ENCODE results near the gene SLC10A1. TPM values are rescaled to one million over a fixed set of nuclear protein-coding genes. Genes with fewer than 3 reads are reported as not detected.
A peak's percentile ranks its signal among the peaks of the same experiment; 100 is the strongest.
"Not testable (repeated sequence)": the region's sequence is repeated elsewhere in the genome, so short reads cannot be mapped to it uniquely, and the experiment has no call there.

Gene SLC10A1
- polyA plus RNA-seq, 1 donor: 0.13 TPM

GRCh38 chr14:69755296-69755695, 41.7 kb downstream of the SLC10A1 start:
- no peaks in the 10 kb centered on the region for H3K27me3 ChIP-seq (ENCODE audit: control insufficient read depth, insufficient read depth, low read length)
- peaks cover 35% of the 10 kb centered on the region for H3K4me1 ChIP-seq (ENCODE audit: control insufficient read depth, insufficient read depth, low read length)
- peak overlapping the region; percentile 100 for H3K27ac ChIP-seq (ENCODE audit: low read length)
- peaks cover 2% of the 10 kb centered on the region for H3K9me3 ChIP-seq (ENCODE audit: control insufficient read depth, low read depth, low read length)
- H3K4me3 ChIP-seq (ENCODE audit: low read length): no peak overlapping the region
- no peaks in the 10 kb centered on the region for H3K36me3 ChIP-seq (ENCODE audit: control insufficient read depth, insufficient read depth, low read length)
- peak; percentile 68 to 87 for DNase-seq

- Histone ChIP-seq H3K27me3 (ENCODE audit: control insufficient read depth, insufficient read depth, low read length) (no peaks in the 10 kb centered on the region), H3K27ac (ENCODE audit: low read length) (peak overlapping the region; percentile 100), H3K9me3 (ENCODE audit: control insufficient read depth, low read depth, low read length) (peaks cover 2% of the 10 kb centered on the region), H3K4me1 (ENCODE audit: control insufficient read depth, insufficient read depth, low read length) (peaks cover 40% of the 10 kb centered on the region), H3K36me3 (ENCODE audit: control insufficient read depth, insufficient read depth, low read length) (no peaks in the 10 kb centered on the region), H3K4me3 (ENCODE audit: low read length) (no peak overlapping the region)
- WGBS (ENCODE audit: insufficient coverage, low lambda C conversion rate): no CpG with 5 or more reads among the region's 2 CpGs
- DNase-seq: no peak
Measured at GRCh38 chr14:69754487-69754886, 42.6 kb downstream of the SLC10A1 start.

DNA sequence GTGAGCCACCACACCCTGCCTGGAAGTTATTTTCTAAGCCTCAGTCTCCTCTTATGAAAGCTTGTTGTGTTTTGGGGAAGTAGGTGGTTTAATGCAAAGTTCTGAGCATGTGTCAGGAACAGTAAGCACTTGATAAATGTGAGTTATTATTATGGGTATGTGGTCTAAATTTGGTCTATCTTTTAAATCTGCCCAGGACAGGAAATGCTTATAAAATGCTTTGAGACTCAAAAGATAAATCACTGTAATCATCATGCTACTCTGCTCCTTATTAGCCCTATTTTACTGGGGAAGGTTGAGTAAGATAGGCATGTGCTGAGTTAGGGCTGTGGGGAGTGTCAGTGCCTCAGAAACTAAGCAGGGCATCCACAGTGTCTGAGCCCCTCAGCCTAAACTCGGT, 43.2 kb downstream of the SLC10A1 start:
- H3K27ac ChIP-seq (ENCODE audit: low read length): peak overlapping the region; percentile 100
- no CpG with 5 or more reads among the region's 1 CpG for WGBS (ENCODE audit: insufficient coverage, low lambda C conversion rate)
- DNase-seq: no peak

GRCh38 chr14:69752773-69753172, 44.3 kb downstream of the SLC10A1 start:
- DNase-seq: no peak

More for the DNA sequence above, 43.2 kb downstream of the SLC10A1 start:
- Histone ChIP-seq H3K36me3 (ENCODE audit: control insufficient read depth, insufficient read depth, low read length) (no peaks in the 10 kb centered on the region), H3K9me3 (ENCODE audit: control insufficient read depth, low read depth, low read length) (peaks cover 2% of the 10 kb centered on the region), H3K4me3 (ENCODE audit: low read length) (no peak overlapping the region), H3K4me1 (ENCODE audit: control insufficient read depth, insufficient read depth, low read length) (peaks cover 46% of the 10 kb centered on the region), H3K27me3 (ENCODE audit: control insufficient read depth, insufficient read depth, low read length) (no peaks in the 10 kb centered on the region)

GRCh38 chr14:69750495-69750894, 46.5 kb downstream of the SLC10A1 start:
- Histone ChIP-seq H3K27ac (ENCODE audit: low read length) (peak overlapping the region; percentile 86), H3K4me3 (ENCODE audit: low read length) (no peak overlapping the region), H3K9me3 (ENCODE audit: control insufficient read depth, low read depth, low read length) (no peaks in the 10 kb centered on the region), H3K4me1 (ENCODE audit: control insufficient read depth, insufficient read depth, low read length) (peaks cover 35% of the 10 kb centered on the region), H3K27me3 (ENCODE audit: control insufficient read depth, insufficient read depth, low read length) (no peaks in the 10 kb centered on the region), H3K36me3 (ENCODE audit: control insufficient read depth, insufficient read depth, low read length) (no peaks in the 10 kb centered on the region)
- DNase-seq: no peak
- WGBS (ENCODE audit: insufficient coverage, low lambda C conversion rate): no CpG with 5 or more reads among the region's 2 CpGs

More at GRCh38 chr14:69752773-69753172, 44.3 kb downstream of the SLC10A1 start:
- Histone ChIP-seq H3K27ac (ENCODE audit: low read length) (no peak overlapping the region), H3K36me3 (ENCODE audit: control insufficient read depth, insufficient read depth, low read length) (no peaks in the 10 kb centered on the region), H3K4me3 (ENCODE audit: low read length) (no peak overlapping the region), H3K27me3 (ENCODE audit: control insufficient read depth, insufficient read depth, low read length) (no peaks in the 10 kb centered on the region), H3K9me3 (ENCODE audit: control insufficient read depth, low read depth, low read length) (peaks cover under 1% of the 10 kb centered on the region), H3K4me1 (ENCODE audit: control insufficient read depth, insufficient read depth, low read length) (peaks cover 46% of the 10 kb centered on the region)
- WGBS (ENCODE audit: insufficient coverage, low lambda C conversion rate): no CpG with 5 or more reads among the region's 1 CpG

DNA sequence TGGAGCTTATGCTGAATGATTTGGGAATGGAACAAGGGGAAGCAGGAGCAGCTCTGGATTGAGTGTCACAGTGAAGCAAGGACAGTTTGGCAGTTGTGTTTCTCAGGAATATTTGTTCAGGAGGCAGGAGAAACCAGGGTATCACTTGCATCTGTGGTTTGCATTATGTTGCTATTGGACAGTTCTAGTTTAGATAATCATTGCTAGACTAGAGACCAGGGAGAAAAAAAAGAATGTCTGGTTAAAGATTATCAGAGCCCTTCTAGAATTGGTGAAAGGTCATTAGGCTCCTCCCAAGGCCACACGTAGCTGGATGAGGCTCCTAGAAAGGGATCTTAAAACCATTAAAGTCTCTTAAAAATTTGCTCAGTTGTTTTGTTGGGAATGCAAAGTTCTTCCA, 47.1 kb downstream of the SLC10A1 start:
- WGBS (ENCODE audit: insufficient coverage, low lambda C conversion rate): no CpG with 5 or more reads among the region's 1 CpG
- DNase-seq: peak; percentile 47 to 86
- H3K4me1 ChIP-seq (ENCODE audit: control insufficient read depth, insufficient read depth, low read length): peaks cover 30% of the 10 kb centered on the region
- no peaks in the 10 kb centered on the region for H3K9me3 ChIP-seq (ENCODE audit: control insufficient read depth, low read depth, low read length)
- no peaks in the 10 kb centered on the region for H3K27me3 ChIP-seq (ENCODE audit: control insufficient read depth, insufficient read depth, low read length)
- no peak overlapping the region for H3K4me3 ChIP-seq (ENCODE audit: low read length)
- no peaks in the 10 kb centered on the region for H3K36me3 ChIP-seq (ENCODE audit: control insufficient read depth, insufficient read depth, low read length)
- H3K27ac ChIP-seq (ENCODE audit: low read length): peak overlapping the region; percentile 86

- Histone ChIP-seq H3K4me1 (ENCODE audit: control insufficient read depth, insufficient read depth, low read length) (no peaks in the 10 kb centered on the region), H3K9me3 (ENCODE audit: control insufficient read depth, low read depth, low read length) (no peaks in the 10 kb centered on the region), H3K27me3 (ENCODE audit: control insufficient read depth, insufficient read depth, low read length) (no peaks in the 10 kb centered on the region), H3K36me3 (ENCODE audit: control insufficient read depth, insufficient read depth, low read length) (no peaks in the 10 kb centered on the region), H3K4me3 (ENCODE audit: low read length) (no peak overlapping the region), H3K27ac (ENCODE audit: low read length) (peak overlapping the region; percentile 33)
- no CpG with 5 or more reads among the region's 1 CpG for WGBS (ENCODE audit: insufficient coverage, low lambda C conversion rate)
- DNase-seq: peak; percentile 26 to 57
Measured at GRCh38 chr14:69741055-69741454, 56.0 kb downstream of the SLC10A1 start.

DNA sequence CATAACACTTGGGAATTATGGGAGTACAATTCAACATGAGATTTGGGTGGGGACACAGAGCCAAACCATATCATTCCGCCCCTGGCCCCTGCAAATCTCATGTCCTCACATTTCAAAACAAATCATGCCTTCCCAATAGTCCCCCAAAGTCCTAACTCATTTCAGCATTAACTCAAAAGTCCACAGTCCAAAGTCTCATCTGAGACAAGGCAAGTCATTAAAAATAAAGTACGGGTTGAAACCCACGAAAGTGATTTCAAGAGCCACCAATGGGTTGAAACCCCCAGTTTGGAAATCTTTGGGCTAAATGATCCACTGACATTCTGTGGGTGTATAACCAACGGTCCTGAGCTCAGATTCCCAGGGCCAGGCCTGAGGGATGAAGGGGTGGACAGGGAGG, 60.6 kb downstream of the SLC10A1 start:
- H3K27ac ChIP-seq (ENCODE audit: low read length); H3K36me3 ChIP-seq (ENCODE audit: control insufficient read depth, insufficient read depth, low read length); DNase-seq; H3K4me1 ChIP-seq (ENCODE audit: control insufficient read depth, insufficient read depth, low read length); H3K27me3 ChIP-seq (ENCODE audit: control insufficient read depth, insufficient read depth, low read length); H3K4me3 ChIP-seq (ENCODE audit: low read length); H3K9me3 ChIP-seq (ENCODE audit: control insufficient read depth, low read depth, low read length): not testable (repeated sequence)
- WGBS (ENCODE audit: insufficient coverage, low lambda C conversion rate): no CpG with 5 or more reads among the region's 4 CpGs

DNA sequence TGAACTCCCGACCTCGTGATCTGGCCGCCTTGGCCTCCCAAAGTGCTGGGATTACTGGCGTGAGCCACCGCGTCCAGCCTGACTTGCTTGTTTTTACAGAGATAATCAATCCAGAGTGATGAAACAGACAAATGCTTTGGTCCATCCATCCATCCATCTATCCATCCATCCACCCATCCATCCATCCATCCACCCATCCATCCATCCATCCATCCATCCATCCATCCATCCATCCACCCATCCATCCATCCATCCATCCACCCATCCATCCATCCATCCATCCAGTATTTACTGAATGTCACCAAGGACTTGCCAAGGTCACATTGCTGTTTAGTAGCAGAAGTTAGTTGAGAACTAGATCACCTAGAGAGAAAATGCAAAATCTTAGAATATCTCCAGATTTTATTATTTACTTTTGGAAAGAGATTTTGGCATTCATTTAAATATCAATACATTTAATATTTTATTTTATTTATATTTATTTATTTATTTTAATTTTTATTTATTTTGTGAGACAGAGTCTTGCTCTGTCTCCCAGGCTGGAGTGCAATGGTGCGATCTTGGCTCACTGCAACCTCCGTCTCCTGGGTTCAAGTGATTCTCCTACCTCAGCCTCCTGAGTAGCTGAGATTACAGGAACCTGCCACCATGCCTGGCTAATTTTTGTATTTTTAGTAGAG, 65.0 kb downstream of the SLC10A1 start:
- not testable (repeated sequence) for DNase-seq; H3K36me3 ChIP-seq (ENCODE audit: control insufficient read depth, insufficient read depth, low read length); H3K4me3 ChIP-seq (ENCODE audit: low read length); H3K4me1 ChIP-seq (ENCODE audit: control insufficient read depth, insufficient read depth, low read length); H3K9me3 ChIP-seq (ENCODE audit: control insufficient read depth, low read depth, low read length); H3K27me3 ChIP-seq (ENCODE audit: control insufficient read depth, insufficient read depth, low read length); H3K27ac ChIP-seq (ENCODE audit: low read length)
- no CpG with 5 or more reads among the region's 8 CpGs for WGBS (ENCODE audit: insufficient coverage, low lambda C conversion rate)

GRCh38 chr14:69727860-69728259, 69.2 kb downstream of the SLC10A1 start:
- Histone ChIP-seq H3K36me3 (ENCODE audit: control insufficient read depth, insufficient read depth, low read length) (no peaks in the 10 kb centered on the region), H3K27me3 (ENCODE audit: control insufficient read depth, insufficient read depth, low read length) (no peaks in the 10 kb centered on the region), H3K9me3 (ENCODE audit: control insufficient read depth, low read depth, low read length) (no peaks in the 10 kb centered on the region), H3K4me1 (ENCODE audit: control insufficient read depth, insufficient read depth, low read length) (no peaks in the 10 kb centered on the region), H3K27ac (ENCODE audit: low read length) (no peak overlapping the region), H3K4me3 (ENCODE audit: low read length) (no peak overlapping the region)
- DNase-seq: no peak
- WGBS (ENCODE audit: insufficient coverage, low lambda C conversion rate): no CpG with 5 or more reads among the region's 4 CpGs

Measured in large intestine (tissue), 3 donors.